NB4 (cell line): Measurements from ENCODE around the gene FAM184B.

Source experiments
- CTCF ChIP-seq: IDR thresholded peaks from one replicate; pipeline ENCODE4 v1.5.1; 2012; ENCODE audit warnings: low read depth, low read length
- POLR2A ChIP-seq: IDR thresholded peaks from 2 replicates; pipeline ENCODE4 v1.6.1; 2011; ENCODE audit warnings: mild to moderate bottlenecking; ENCODE audit not compliant: insufficient read length; ENCODE audit errors: extremely low read depth
- TF ChIP-seq, protein P1 (sequence below): IDR thresholded peaks from 2 replicates; pipeline ENCODE4 v1.6.1; 2011; ENCODE audit warnings: low read depth, low read length

DNA sequence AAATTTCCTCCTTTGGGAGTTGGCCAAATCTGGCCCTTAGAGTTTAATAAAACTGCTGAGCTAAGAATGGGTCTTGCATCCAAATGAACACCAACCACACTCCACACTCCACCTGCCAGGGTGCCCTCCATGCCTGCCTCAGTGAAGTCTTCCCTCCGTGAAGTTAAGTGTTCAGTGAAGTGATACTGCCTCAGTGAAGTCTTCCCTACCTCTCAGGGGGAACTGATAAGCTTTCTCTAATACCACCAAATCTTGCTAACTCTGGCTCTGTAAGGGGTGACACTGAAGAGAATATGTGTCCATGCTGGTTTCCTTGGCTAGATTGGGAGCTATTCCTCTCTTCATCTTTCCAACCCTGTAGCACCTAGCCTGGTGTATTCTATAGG, 139.0 kb downstream of the FAM184B start:
- TF ChIP-seq CTCF: no peak
- no peak for TF ChIP-seq POLR2A
- TF ChIP-seq, protein P1, sequence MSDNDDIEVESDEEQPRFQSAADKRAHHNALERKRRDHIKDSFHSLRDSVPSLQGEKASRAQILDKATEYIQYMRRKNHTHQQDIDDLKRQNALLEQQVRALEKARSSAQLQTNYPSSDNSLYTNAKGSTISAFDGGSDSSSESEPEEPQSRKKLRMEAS: no peak
